Femur (tissue), 1 donor: ENCODE data around the gene SPAG6.

ENCODE experiments used
- DNase-seq: peaks from one replicate; pipeline ENCODE4 v3.0.0-alpha.2; 2017

Gene SPAG6

GRCh38 chr10:22322641-22323160 is 22.6 kb upstream of the SPAG6 start:
- no peak for DNase-seq

- DNase-seq = no peak
Observed at GRCh38 chr10:22323538-22324305, 21.6 kb upstream of the SPAG6 start.

GRCh38 chr10:22324413-22324812 is 20.9 kb upstream of the SPAG6 start:
- no peak for DNase-seq

GRCh38 chr10:22324893-22325271 is 20.4 kb upstream of the SPAG6 start:
- no peak for DNase-seq

- peak; percentile 80 for DNase-seq
Observed at GRCh38 chr10:22325272-22326144, 19.8 kb upstream of the SPAG6 start.

- DNase-seq = no peak
Observed at GRCh38 chr10:22326145-22326702, 19.1 kb upstream of the SPAG6 start.

GRCh38 chr10:22329150-22329549 is 16.1 kb upstream of the SPAG6 start:
- DNase-seq = no peak

GRCh38 chr10:22332116-22332692 is 13.1 kb upstream of the SPAG6 start:
- no peak for DNase-seq

GRCh38 chr10:22333167-22333974 is 11.9 kb upstream of the SPAG6 start:
- DNase-seq = no peak

- DNase-seq = no peak
Observed at GRCh38 chr10:22333975-22334282, 11.4 kb upstream of the SPAG6 start.

GRCh38 chr10:22334414-22335172 is 10.7 kb upstream of the SPAG6 start:
- DNase-seq = peak; percentile 56

GRCh38 chr10:22335173-22335933 is 9.9 kb upstream of the SPAG6 start:
- peak; percentile 79 for DNase-seq

- no peak for DNase-seq
Observed at GRCh38 chr10:22338185-22338900, 7.0 kb upstream of the SPAG6 start.

GRCh38 chr10:22338931-22339330 is 6.4 kb upstream of the SPAG6 start:
- DNase-seq = no peak

- no peak for DNase-seq
Observed at GRCh38 chr10:22339761-22340328, 5.5 kb upstream of the SPAG6 start.

GRCh38 chr10:22340329-22341189 is 4.7 kb upstream of the SPAG6 start:
- DNase-seq = peak; percentile 86

- no peak for DNase-seq
Observed at GRCh38 chr10:22341190-22341925, 3.9 kb upstream of the SPAG6 start.

GRCh38 chr10:22341926-22342196 is 3.4 kb upstream of the SPAG6 start:
- DNase-seq = no peak
